Putamen (tissue), 1 donor: ENCODE measurements around the gene COL8A1.
A peak's percentile ranks its signal among the peaks of the same experiment; 100 is the strongest.

Experiments used
- DNase-seq: peaks from one replicate; pipeline ENCODE4 v3.0.0-alpha.2; 2016; ENCODE audit warnings: low spot score

COL8A1 gene

GRCh38 chr3:99674086-99674789, 35.8 kb downstream of the COL8A1 start:
- DNase-seq = no peak

GRCh38 chr3:99678023-99678422, 39.6 kb downstream of the COL8A1 start:
- no peak for DNase-seq

GRCh38 chr3:99678896-99679295, 40.5 kb downstream of the COL8A1 start:
- no peak for DNase-seq

- no peak for DNase-seq
Observed at GRCh38 chr3:99681512-99681911, 43.1 kb downstream of the COL8A1 start.

GRCh38 chr3:99681976-99682375, 43.6 kb downstream of the COL8A1 start:
- DNase-seq = no peak

GRCh38 chr3:99683465-99683864, 45.1 kb downstream of the COL8A1 start:
- DNase-seq = no peak

- DNase-seq = no peak
Observed at GRCh38 chr3:99683876-99684275, 45.5 kb downstream of the COL8A1 start.

- no peak for DNase-seq
Observed at GRCh38 chr3:99684644-99685043, 46.2 kb downstream of the COL8A1 start.

GRCh38 chr3:99686469-99686868, 48.1 kb downstream of the COL8A1 start:
- DNase-seq = no peak

GRCh38 chr3:99686955-99687612, 48.7 kb downstream of the COL8A1 start:
- peak; percentile 7 for DNase-seq

- DNase-seq = no peak
Observed at GRCh38 chr3:99690761-99691369, 52.5 kb downstream of the COL8A1 start.

GRCh38 chr3:99693636-99694035, 55.2 kb downstream of the COL8A1 start:
- DNase-seq = no peak

GRCh38 chr3:99696497-99696896, 58.1 kb downstream of the COL8A1 start:
- DNase-seq = no peak

- no peak for DNase-seq
Observed at GRCh38 chr3:99697250-99697649, 58.9 kb downstream of the COL8A1 start.

- no peak for DNase-seq
Observed at GRCh38 chr3:99698932-99699331, 60.5 kb downstream of the COL8A1 start.

- no peak for DNase-seq
Observed at GRCh38 chr3:99699841-99700240, 61.4 kb downstream of the COL8A1 start.

- DNase-seq = no peak
Observed at GRCh38 chr3:99700631-99701268, 62.4 kb downstream of the COL8A1 start.

GRCh38 chr3:99702953-99703943, 64.9 kb downstream of the COL8A1 start:
- no peak for DNase-seq

- DNase-seq = no peak
Observed at GRCh38 chr3:99704417-99704816, 66.0 kb downstream of the COL8A1 start.

GRCh38 chr3:99706410-99706809, 68.0 kb downstream of the COL8A1 start:
- DNase-seq = no peak

GRCh38 chr3:99708207-99708745, 69.9 kb downstream of the COL8A1 start:
- DNase-seq = no peak
